Glomerular visceral epithelial cell (primary cell): Measurements from ENCODE around the gene RCAN1.
A peak's percentile ranks its signal among the peaks of the same experiment; 100 is the strongest.

Source experiments
- DNase-seq: peaks from one replicate; pipeline ENCODE4 v3.0.0-alpha.2; 2016; ENCODE audit errors: extremely low spot score

RCAN1 gene

GRCh38 chr21:34598931-34599400 lies 15.9 kb downstream of the RCAN1 start:
- DNase-seq, result no peak

GRCh38 chr21:34597406-34597805 lies 17.5 kb downstream of the RCAN1 start:
- DNase-seq, result no peak

- no peak for DNase-seq
Measured at GRCh38 chr21:34596561-34597271, 18.2 kb downstream of the RCAN1 start.

- no peak for DNase-seq
Measured at GRCh38 chr21:34595457-34595856, 19.5 kb downstream of the RCAN1 start.

GRCh38 chr21:34594566-34595234 lies 20.2 kb downstream of the RCAN1 start:
- no peak for DNase-seq

DNA sequence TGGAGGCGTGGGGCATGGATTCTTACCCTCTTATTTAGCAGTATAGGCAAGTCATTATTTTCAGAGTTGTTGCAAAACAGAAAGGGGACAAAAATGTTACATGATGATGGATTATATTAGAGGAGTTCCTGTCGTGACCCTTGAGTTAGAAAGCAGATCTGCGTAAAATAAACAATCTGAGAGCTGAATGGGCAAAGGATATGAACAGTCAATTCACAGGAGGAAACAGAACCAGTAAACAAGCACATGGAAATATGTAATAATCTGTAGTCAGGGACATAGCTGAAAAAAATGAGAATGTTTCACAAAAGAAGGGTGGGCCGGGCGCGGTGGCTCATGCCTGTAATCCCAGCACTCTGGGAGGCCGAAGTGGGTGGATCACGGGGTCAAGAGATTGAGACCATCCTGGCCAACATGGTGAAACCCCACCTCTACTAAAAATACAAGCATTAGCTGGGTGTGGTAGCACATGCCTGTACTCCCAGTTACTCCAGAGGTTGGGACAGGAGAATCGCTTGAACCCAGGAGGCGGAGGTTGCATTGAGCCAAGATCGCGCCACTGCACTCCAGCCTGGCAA lies 20.9 kb downstream of the RCAN1 start:
- no peak for DNase-seq

DNA sequence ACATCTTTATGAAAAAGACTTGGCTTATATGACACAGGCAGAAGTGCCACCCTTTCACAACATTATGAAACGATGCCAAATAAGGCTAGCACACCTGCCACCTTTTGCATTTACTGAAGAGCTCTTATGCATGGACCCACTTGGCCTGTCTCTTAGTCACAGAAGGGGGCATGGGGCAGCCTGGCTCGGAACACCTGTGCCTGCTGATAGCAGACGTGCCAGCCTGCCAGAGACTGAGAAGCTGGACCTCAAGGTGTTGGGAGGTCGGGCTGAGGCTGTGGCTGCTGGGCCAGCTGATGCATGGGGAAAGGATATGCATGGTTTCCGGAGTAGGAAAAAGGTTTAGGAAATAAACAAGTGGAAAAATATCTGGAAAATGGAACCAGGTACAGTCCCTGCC lies 21.5 kb downstream of the RCAN1 start:
- no peak for DNase-seq

- DNase-seq, result no peak
Measured at GRCh38 chr21:34592120-34592955, 22.6 kb downstream of the RCAN1 start.

DNA sequence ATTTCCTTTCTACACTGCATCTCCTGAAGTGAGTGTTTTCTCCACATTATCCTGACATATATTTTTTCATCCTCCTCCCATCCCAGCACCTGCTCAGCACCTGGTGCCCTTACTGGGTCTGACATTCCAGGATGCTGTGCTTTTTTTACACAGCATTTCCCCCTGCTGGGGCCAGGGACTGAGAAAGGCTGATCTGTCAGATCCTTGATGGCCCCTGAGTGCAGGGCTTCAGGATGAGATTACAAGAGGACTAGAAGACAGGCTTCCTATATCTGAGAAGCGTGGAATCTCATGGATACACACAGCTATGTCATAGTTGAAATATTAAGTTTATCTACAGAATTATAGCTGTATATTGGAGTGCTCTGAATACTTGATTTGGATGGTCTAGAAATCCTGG lies 24.4 kb downstream of the RCAN1 start:
- no peak for DNase-seq

GRCh38 chr21:34589511-34590282 lies 25.2 kb downstream of the RCAN1 start:
- no peak for DNase-seq

GRCh38 chr21:34583926-34584563 lies 30.9 kb downstream of the RCAN1 start:
- no peak for DNase-seq

DNA sequence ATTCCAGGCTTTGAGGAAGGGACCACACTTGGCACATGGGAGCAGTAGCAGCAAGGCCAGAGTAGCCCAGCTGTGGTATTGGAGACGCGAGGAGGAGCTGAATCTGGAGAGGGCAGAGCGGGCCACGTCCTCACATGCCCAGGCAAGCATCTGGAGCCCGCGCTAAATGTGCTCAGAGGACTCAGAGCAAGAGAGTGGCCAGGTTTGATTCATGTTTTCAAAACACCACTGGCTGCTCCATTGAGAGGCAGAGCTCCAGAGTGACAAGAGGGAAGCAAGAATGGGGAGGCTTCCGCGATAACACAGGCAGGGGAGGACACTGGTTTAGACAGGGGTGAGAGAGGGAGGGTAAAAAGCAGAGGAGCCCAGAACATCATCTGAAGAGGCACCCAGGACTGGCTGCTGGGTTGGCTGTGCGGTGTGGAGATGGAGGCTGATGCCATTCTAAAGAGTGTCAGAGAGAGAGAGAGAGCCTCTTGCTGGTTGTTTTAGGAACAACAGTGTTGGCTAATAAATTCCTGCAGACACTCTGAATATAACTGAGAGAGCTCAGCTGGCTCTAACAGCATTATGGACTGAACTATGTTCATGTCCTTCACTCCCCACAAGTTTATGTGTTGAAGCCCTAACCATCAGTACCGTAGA lies 32.3 kb downstream of the RCAN1 start:
- DNase-seq, result peak; percentile 33

- no peak for DNase-seq
Measured at GRCh38 chr21:34580181-34580700, 34.7 kb downstream of the RCAN1 start.

DNA sequence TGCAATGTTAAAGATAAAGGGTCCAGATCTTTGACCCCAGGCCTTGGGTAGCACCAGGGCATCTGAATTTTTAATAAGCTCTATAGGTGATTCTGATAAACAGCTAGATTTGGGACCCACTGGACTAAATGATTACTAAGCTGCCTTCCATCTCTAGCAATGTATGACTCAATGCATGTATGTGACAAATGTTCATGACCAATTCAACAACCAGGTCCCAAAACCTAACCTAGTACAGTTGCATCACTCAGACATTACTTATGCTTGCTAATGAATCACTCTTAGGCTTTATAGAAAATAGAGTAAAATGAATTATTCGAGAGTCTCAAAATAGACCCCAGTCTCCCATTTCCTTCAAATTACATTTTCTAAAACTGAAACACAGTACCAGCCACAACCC lies 35.5 kb downstream of the RCAN1 start:
- peak; percentile 7 for DNase-seq

DNA sequence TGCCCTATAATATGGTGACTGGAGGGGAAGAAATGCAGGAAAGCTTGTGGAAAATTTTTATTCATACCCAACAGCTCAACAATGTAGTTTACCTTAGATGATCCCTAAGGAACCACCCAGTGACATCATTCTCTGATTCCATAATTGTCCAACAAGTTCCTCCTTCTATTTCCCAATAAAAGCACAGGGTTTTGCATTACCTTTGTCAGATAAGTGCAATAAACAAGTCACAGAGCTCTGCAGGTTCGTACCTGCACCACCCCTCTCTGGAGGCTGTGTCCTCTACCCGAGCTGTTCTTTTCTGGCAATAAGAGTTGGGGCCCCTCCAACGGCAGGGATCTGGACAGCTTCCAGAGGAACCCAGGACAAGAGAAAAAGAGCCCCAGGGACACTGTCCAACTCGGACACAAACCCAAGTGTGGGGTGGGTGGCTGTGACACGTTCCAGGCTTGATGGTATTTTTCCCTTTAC lies 38.8 kb downstream of the RCAN1 start:
- DNase-seq, result no peak

DNA sequence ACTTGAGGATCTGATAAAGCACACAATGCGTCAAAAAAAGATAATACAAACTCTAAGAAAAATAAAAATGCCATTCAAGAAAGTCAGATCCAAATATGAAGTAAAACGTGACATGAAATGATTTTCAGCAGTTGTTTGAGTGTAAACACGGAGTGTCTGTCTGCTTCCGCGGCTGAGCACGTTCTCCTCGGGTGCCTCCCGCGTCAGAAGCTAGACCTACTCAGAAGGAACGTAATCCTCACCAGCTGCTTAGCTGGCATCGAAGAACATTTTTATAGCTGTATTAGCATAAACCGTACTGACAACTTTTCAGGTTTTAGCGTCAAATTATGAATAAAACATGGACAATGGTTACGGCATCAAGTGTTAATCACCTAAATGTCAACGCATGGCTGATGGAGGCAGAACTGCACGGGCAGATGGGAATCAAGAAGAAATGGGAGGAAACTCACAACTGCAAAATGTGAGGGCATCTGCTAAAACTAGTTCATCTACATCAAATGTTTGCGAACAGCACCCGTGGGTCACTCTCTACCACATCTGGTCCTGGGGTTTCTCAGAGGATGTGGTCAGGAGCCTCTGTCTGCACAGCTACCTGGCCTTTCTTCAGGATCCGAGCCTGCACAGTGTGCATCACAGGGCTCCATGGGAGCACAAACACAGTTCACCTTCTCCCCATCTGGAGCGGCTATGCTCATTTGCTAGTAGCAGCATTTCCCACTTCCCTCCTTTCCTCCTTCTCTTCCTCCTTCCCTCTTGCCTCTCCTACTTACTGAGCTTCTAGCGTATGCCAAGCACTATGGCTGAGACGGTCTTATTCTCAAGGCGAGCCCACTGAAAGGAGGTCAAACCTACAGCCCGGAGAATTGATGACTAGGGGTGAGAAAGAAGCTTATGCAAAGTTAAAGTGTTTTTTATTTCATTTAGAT lies 40.0 kb downstream of the RCAN1 start:
- no peak for DNase-seq

DNA sequence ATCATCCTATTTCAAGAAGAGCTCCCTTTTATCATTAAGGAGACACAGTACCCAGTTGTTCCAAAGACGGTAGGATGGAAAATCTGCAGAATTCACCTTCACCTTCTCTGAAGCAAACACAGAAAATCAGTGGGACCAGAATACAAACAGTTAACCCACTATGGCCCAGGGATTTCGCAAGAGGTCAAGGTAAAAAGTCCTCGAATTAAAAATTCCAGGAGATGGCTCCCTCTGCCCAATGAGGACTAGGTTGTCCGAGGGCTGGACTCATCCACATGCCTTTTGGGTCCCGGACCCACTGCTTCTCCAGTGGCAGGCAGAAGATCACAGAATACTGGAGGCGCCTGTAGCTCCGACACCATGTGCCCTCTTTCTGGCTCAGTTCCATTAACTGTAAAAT lies 42.9 kb downstream of the RCAN1 start:
- DNase-seq, result no peak

- DNase-seq, result no peak
Measured at GRCh38 chr21:34570313-34570712, 44.6 kb downstream of the RCAN1 start.
